CD4-positive, alpha-beta T cell treated with Interleukin-17A for 4 hours (primary cell): ENCODE data around the gene RAVER1.

Experiments used
- DNase-seq: peaks from one replicate; pipeline ENCODE4 v3.0.0-alpha.2; 2020; ENCODE audit warnings: mixed read lengths

RAVER1 gene

GRCh38 chr19:10317045-10317856 is 16.1 kb downstream of the RAVER1 start:
- DNase-seq: no peak

GRCh38 chr19:10316229-10317044 is 16.9 kb downstream of the RAVER1 start:
- DNase-seq: no peak

GRCh38 chr19:10315335-10316214 is 17.8 kb downstream of the RAVER1 start, which contains the start of gene FDX2:
Gene FDX2, minus strand, starts transcription at chr19:10316015. Its CDS starts 19 bp downstream, at chr19:10315996.
- DNase-seq: peak; percentile 94

- no peak for DNase-seq
Measured at GRCh38 chr19:10309423-10309822, 23.9 kb downstream of the RAVER1 start, which contains the start of gene ZGLP1. Gene ZGLP1, minus strand, starts transcription at chr19:10309815.

GRCh38 chr19:10306327-10306726 is 27.0 kb downstream of the RAVER1 start:
- no peak for DNase-seq

GRCh38 chr19:10305139-10305806 is 28.1 kb downstream of the RAVER1 start:
- DNase-seq: no peak

- DNase-seq: no peak
Measured at GRCh38 chr19:10299545-10300458, 33.5 kb downstream of the RAVER1 start.

- DNase-seq: no peak
Measured at GRCh38 chr19:10295847-10296591, 37.3 kb downstream of the RAVER1 start.

- DNase-seq: peak; percentile 83
Measured at GRCh38 chr19:10295305-10295846, 38.0 kb downstream of the RAVER1 start.

- no peak for DNase-seq
Measured at GRCh38 chr19:10294368-10294697, 39.0 kb downstream of the RAVER1 start.

GRCh38 chr19:10293637-10294367 is 39.5 kb downstream of the RAVER1 start:
- no peak for DNase-seq

- DNase-seq: no peak
Measured at GRCh38 chr19:10292789-10293636, 40.3 kb downstream of the RAVER1 start.

GRCh38 chr19:10292206-10292788 is 41.0 kb downstream of the RAVER1 start:
- DNase-seq: peak; percentile 66

- DNase-seq: no peak
Measured at GRCh38 chr19:10291554-10292205, 41.6 kb downstream of the RAVER1 start.

- DNase-seq: peak; percentile 68
Measured at GRCh38 chr19:10290876-10291553, 42.3 kb downstream of the RAVER1 start.

- DNase-seq: no peak
Measured at GRCh38 chr19:10290357-10290875, 42.9 kb downstream of the RAVER1 start.
